Astrocyte of the hippocampus (primary cell): Measurements from ENCODE around the gene LEFTY1.

Experiments
- DNase-seq: peaks from one replicate; pipeline ENCODE4 v3.0.0; 2011; ENCODE audit warnings: low read depth, low spot score

Gene LEFTY1

DNA sequence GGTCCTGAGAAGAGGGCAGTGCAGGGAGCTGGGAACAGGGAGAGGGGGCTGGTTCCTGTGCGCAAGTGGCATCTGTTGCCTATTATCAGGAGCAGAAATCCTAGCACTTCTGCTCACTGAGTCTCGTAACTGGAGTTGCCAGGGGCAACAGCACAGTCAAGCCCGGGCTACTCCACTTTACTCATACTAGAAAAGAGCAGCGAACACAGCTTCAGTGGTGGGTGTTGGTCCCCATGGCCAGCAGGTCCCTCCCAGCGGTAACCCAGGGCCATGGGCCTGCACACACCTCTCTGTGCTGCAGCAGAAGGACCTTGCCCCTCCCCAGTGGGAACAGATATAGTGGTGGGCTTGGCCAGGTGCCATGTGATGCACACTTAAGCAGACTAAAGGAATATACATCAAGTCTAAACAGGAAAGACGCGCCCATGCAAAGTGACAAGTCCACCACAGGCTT lies 26.6 kb upstream of the LEFTY1 start:
- peak; percentile 43 for DNase-seq

DNA sequence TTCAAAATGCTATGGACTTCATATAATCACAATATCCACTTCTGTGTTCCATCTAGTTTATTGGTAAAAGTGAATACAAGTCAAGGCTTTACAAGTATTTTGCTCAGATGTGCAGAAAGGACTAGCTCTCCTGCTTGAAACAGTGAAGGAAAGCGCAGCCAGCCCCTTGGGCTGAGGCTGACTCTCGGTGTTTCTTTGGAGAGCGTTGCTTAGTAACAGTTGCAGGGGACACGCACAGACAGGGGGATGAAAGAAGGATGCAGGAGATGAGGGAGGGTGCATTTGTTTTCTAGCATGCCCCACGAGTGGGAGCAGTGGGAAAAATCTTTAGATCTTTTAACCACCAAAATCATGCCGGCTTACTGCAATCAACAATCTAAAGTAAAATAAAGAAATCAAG lies 26.0 kb upstream of the LEFTY1 start:
- DNase-seq = no peak

- no peak for DNase-seq
Measured at GRCh38 chr1:225914391-225914790, 25.4 kb upstream of the LEFTY1 start.

DNA sequence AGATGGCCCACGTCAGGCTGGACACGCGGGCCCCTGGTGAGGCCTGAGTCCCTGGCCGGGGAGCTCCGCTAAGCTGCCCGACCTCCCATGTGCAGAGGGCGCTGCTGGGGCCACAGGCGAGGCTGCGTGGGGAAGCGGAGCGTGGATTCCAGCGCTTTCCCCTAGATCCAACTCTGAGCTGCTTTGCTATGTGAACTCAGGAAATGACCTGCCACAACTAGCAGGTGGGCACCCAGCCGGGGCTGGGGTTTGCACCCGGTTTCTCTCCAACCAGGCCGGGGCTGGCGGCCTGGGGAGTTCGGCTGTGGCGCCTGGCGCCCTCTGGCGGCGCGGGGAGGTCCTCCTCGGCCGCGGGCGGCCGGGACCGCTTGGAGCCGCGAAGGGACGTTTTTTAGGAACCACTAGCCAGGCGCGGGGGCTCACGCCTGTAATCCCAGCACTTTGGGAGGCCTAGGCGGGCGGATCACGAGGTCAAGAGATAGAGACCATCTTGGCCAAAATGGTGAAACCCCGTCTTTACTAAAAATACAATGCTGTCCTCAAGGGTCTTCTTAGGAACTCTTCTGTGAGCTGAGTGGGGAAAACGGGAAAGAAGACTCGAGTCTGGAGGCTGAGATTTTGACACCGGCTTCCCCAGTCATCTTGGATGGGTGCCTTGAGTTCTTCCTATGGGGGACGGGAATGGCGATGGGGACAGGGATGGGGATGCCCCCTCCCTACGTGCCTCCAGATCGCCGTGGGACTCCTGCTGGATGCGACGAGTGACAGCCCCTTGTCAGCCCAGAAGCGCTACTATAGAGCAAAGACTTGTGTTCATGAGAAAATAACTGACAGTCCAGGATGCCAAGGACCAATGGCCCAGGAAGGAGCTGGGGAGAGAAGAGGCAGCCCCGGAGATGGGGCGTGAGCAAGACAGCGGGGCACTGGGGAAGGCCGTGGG lies 22.5 kb upstream of the LEFTY1 start:
- DNase-seq = peak; percentile 73

DNA sequence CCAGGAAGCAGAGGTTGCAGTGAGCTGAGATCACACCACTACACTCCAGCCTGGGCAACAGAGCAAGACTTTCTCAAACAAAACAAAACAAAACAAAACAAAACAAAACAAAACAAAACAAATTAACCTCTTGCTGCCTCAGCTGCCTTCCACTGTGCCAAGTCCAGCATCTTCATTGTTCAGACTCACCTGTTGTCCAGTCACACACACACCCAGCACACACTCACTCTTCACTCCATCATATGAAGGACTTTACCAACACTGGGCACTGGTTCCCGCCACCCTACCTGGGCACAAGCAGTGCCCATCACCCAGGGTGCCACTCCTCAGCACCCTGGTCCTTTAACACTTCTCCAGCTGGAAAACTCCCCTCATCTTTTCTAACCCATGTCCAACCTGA lies 20.5 kb upstream of the LEFTY1 start:
- DNase-seq = no peak

DNA sequence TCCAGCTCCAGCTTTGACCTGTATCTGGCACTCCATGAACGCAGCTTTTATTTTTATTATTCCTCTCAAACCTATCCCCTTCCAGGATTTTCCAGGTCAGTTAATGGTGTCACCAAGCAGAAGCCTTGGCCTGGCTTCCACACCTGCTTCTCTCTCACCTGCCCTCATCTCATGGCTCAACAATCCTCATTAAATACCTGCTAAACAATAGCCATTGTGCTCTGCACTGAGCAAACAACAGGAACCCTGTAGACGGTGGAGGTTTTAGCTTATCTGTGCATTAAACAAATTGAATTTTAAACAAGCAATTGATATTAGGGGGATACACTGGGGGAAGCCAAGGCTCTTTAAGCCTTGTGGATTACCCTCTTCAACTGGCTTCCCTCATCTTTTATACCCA lies 19.8 kb upstream of the LEFTY1 start:
- no peak for DNase-seq

DNA sequence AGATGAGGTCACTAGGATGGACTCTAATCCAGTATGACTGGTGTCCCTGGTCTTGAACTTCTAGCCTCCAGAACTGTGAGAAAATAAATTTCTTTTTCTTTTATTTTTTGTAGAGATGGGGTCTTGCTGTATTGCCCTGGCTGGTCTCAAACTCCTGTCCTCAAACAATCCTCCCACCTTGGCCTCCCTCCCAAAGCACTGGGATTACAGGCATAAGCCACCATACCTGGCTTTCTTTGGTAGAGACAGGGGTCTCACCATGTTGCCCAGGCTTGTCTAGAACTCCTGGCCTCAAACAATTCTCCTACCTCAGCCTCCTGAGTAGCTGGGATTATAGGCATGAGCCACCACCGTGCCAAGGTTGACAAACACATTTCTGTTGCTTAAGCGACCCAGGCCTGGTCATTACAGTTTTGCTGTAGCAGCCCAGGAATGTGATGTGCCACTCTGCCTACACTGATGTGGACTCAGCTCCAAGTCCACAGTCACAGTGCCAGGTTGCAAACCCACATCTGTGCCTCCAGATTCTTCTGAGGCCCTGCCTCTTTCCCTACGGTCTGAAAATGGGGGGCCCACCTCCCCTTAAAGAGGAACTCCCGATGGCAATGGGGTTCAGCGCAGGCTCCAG lies 19.2 kb upstream of the LEFTY1 start:
- DNase-seq = no peak

- DNase-seq = no peak
Measured at GRCh38 chr1:225907341-225907740, 18.4 kb upstream of the LEFTY1 start.

DNA sequence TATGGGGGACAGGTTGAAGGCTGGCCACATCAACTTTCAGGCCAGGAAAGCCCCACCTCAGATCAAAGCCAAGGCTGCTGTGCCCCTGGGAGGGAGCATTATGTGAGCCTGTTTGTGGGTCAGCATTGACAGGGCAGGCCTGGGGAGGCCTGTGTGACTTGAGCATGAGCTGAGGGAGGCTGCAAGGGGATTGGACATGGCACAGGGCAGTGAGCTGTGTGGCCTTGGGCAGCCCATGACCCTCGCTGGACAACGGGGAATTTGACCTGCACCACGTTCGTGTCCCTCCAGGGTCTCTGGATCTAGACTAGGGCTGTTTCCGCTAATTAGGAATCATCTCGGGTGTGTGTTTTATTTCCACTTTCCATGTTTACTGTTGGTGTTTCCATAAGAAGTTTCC lies 17.5 kb upstream of the LEFTY1 start:
- DNase-seq = no peak

DNA sequence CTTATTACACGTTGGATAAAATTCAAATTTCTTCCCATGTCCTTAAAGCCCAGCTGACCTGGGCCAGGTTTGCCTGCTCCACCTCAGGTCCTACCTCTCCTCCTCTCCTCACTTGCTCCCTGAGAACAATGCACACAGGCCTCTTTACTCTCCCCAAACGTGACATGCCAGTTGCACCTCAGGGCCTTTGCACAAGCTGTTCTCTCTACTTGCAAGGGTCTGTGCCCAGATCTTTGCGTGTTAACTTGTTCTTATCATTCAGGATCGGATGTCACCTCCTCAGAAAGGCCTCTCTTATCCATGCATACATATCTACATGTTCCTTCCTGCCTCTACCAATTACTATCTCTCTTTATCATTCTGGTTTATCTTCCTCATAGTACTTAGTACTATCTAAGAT lies 14.7 kb upstream of the LEFTY1 start:
- DNase-seq = no peak

- DNase-seq = no peak
Measured at GRCh38 chr1:225899044-225899925, 10.3 kb upstream of the LEFTY1 start.

DNA sequence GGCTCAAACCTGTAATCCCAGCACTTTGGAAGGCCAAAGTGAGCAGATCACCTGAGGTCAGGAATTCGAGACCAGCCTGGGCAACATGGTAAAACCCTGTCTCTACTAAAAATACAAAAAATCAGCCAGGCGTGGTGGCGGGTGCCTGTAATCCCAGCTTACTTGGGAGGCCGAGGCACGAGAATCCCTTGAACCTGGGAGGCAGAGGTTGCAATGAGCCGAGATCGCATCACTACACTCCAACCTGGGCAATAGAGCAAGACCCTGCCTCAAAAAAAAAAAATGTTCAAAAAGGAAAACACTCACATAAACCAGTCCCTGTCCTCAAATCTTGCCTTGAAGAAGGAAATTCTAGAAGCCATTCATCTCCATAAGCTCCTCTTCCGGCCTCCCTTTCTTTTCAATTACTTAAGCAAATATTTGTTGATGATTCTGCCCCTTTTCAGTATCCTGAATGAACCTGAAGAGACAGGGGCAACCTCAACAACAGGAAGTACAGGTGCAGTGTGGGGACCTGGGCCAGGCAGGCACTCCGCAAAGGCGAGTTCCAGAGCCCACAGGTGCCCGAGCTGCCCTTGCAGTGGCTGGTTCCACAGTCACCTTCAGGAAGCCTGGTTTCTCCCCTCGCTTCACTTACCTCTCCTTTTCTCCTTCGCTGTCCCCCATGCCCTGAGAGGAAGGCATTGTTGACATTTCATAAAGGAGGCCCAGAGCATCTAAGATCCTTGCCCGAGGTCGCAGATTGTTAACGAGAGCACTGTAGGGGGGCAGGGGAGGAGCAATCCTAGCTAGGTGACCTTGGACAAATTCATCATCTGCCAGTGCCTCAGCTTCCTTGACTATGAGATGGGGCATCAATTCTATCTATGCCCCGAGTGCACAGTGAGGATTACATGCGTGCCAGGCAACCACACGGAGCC lies 8.9 kb upstream of the LEFTY1 start:
- no peak for DNase-seq

- peak; percentile 66 for DNase-seq
Measured at GRCh38 chr1:225896937-225897549, 8.1 kb upstream of the LEFTY1 start.

DNA sequence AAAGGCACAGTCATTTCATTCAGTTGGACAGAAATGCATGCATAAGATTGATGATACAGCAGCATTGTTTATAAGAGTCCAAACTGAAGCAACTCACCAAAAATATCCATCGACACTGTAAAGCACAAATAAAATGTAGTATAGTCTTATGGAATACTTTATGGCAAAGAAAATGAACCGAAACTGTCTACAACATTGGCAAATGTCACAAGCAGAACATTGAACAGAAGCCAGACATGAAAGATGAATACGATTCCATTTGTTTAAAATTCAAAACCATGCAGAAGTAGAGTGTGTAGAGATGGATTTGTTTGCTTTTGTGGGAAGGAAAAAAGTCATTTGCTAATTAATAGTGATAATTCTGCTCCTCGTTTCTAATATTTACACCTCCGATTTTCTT lies 7.5 kb upstream of the LEFTY1 start:
- no peak for DNase-seq

DNA sequence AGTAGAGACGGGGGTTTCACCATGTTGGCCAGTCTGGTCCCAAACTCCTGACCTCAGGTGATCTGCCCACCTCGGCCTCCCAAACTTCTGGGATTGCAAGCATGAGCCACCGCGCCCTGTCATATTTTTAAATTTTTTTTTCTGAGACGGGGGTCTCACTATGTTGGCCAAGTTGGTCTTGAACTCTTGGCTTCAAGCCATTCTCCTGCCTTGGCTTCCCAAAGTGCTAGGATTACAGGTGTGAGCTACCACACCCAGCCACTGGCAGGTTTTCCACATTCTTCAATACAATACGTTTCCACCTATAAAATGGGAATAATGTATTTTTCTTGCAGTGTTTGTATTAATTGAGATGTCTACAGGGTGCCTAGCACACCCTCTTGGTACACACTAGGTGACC lies 3.4 kb upstream of the LEFTY1 start:
- DNase-seq = no peak

GRCh38 chr1:225891229-225891972 lies 2.5 kb upstream of the LEFTY1 start:
- no peak for DNase-seq

DNA sequence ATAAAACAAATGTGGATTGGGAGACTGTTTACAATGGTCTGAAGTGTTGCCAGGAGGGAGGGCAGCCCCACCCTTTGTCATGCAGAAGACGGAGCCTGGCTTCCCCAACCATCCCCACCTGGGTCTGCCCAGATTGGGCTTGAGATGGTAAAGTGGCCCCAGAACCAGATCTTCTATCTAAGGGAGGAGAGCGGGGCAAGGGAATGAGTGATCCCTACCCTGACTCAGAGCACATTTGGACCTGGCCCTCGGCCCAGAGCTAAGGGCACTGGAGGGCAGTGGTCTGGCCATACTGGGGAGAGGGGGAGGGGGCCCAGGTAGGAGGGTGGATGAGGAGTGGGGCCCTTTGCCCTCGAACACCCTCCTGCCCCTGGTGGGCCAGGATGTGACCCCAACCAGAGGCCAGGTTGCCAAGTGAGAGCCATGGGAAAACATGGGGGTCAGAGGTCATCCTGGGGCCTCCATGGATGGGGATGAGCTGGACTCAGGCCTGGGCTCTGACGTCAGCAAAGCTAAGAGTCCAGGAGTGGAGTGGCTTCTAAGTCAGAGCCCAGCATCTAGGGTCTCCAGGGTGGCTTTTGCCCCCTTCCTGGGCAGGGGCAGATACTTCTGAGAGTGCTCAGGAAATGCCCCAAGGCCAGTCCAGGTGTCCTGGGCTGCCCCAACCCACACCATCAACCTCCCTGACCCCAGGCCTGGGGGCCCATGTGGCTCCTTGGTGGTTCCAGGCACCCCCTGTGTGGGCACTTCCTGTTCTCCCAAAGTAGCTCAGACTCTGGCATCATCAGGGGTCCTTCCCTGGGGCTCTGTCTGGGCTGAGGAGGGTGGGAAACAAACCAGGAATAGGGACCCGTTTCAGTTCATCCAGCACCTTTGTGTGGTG lies 1.6 kb upstream of the LEFTY1 start:
- no peak for DNase-seq

- DNase-seq = no peak
Measured at GRCh38 chr1:225889743-225890142, 797 bp upstream of the LEFTY1 start.
